Neuronal stem cell (in vitro differentiated cells): ENCODE measurements around the gene FPR2.

Experiments used
- DNase-seq: peaks from one replicate; pipeline ENCODE4 v3.0.0-alpha.2; 2013; ENCODE audit warnings: low spot score
- H2AFZ ChIP-seq: one replicate; pipeline ENCODE4 v1.6.1; 2013; ENCODE audit warnings: mild to moderate bottlenecking, low read length, inconsistent platforms
- H2AK5ac ChIP-seq: 2 replicates; pipeline ENCODE4 v1.6.1; 2013; ENCODE audit warnings: low read depth, mild to moderate bottlenecking, inconsistent platforms, low read length, moderate library complexity, mixed read lengths
- H2BK120ac ChIP-seq: 2 replicates; pipeline ENCODE4 v1.6.1; 2013; ENCODE audit warnings: low read depth, mild to moderate bottlenecking, inconsistent platforms, low read length, moderate library complexity, mixed read lengths
- H2BK12ac ChIP-seq: one replicate; pipeline ENCODE4 v1.6.1; 2013; ENCODE audit warnings: low read length, inconsistent platforms
- H2BK15ac ChIP-seq: 2 replicates; pipeline ENCODE4 v1.6.1; 2013; ENCODE audit warnings: mild to moderate bottlenecking, low read length, inconsistent platforms, mixed read lengths
- H2BK5ac ChIP-seq: one replicate; pipeline ENCODE4 v1.6.1; 2013; ENCODE audit warnings: inconsistent platforms, mild to moderate bottlenecking, low read length, moderate library complexity
- H3K14ac ChIP-seq: one replicate; pipeline ENCODE4 v1.6.1; 2013; ENCODE audit warnings: low read length, inconsistent platforms
- H3K18ac ChIP-seq: 2 replicates; pipeline ENCODE4 v1.6.1; 2013; ENCODE audit warnings: low read length, inconsistent platforms
- H3K23ac ChIP-seq: 2 replicates; pipeline ENCODE4 v1.6.1; 2013; ENCODE audit warnings: low read depth, mild to moderate bottlenecking, mixed read lengths, low read length, inconsistent platforms; ENCODE audit not compliant: poor library complexity
- H3K27ac ChIP-seq: replicated peaks from 3 replicates; pipeline ENCODE4 v1.5.1; 2013; ENCODE audit warnings: low read length, inconsistent platforms
- H3K27me3 ChIP-seq, 3 experiments: 2 replicates each; pipeline ENCODE4 v1.6.1; 2013; ENCODE audit warnings: low read length in 3 of 3, mild to moderate bottlenecking in 2 of 3, inconsistent platforms in 1 of 3, low read depth in 1 of 3, mixed read lengths in 1 of 3, moderate library complexity in 1 of 3; ENCODE audit not compliant: control insufficient read depth in 3 of 3, insufficient read depth in 3 of 3
- H3K36me3 ChIP-seq, 2 donors: replicated peaks in 1 of 2; 2 replicates each; pipeline ENCODE4 v1.6.1; 2013; ENCODE audit warnings: low read length in 2 of 2; ENCODE audit not compliant: control insufficient read depth in 2 of 2, insufficient read depth in 2 of 2
- H3K4ac ChIP-seq: 2 replicates; pipeline ENCODE4 v1.6.1; 2013; ENCODE audit warnings: inconsistent platforms, mild to moderate bottlenecking, low read length, moderate library complexity
- H3K4me1 ChIP-seq, 2 donors: 1 replicate in 1 of 2; 2 replicates in 1 of 2; pipeline ENCODE4 v1.6.1; 2013; ENCODE audit warnings: low read length in 2 of 2, low read depth in 1 of 2; ENCODE audit not compliant: control insufficient read depth in 2 of 2, insufficient read depth in 1 of 2
- H3K4me2 ChIP-seq: one replicate; pipeline ENCODE4 v1.6.1; 2013; ENCODE audit warnings: mild to moderate bottlenecking, low read length, inconsistent platforms; ENCODE audit not compliant: insufficient read depth, poor library complexity, severe bottlenecking
- H3K4me3 ChIP-seq, 2 donors: 2 replicates each; pipeline ENCODE4 v1.5.1; 2013; ENCODE audit warnings: low read length in 2 of 2, mild to moderate bottlenecking in 2 of 2, inconsistent platforms in 1 of 2, moderate library complexity in 1 of 2
- H3K79me1 ChIP-seq: one replicate; pipeline ENCODE4 v1.6.1; 2013; ENCODE audit warnings: low read depth, mild to moderate bottlenecking, inconsistent platforms, low read length, moderate library complexity
- H3K9ac ChIP-seq: one replicate; pipeline ENCODE4 v1.6.1; 2013; ENCODE audit warnings: mild to moderate bottlenecking, low read depth, low read length, inconsistent platforms; ENCODE audit not compliant: poor library complexity
- H3K9me3 ChIP-seq, 2 donors: replicated peaks in 1 of 2; 2 replicates each; pipeline versions ENCODE3 to v1.6.1; 2013; ENCODE audit warnings: low read length in 2 of 2, mild to moderate bottlenecking in 2 of 2, inconsistent platforms in 1 of 2, low read depth in 1 of 2, mixed read lengths in 1 of 2, moderate library complexity in 1 of 2; ENCODE audit not compliant: control insufficient read depth in 2 of 2, insufficient read depth in 1 of 2
- H4K8ac ChIP-seq: one replicate; pipeline ENCODE4 v1.6.1; 2013; ENCODE audit warnings: low read depth, mild to moderate bottlenecking, inconsistent platforms, low read length, moderate library complexity
- H4K91ac ChIP-seq: one replicate; pipeline ENCODE4 v1.6.1; 2013; ENCODE audit warnings: low read length, low read depth, mild to moderate bottlenecking, inconsistent platforms; ENCODE audit not compliant: poor library complexity
- WGBS, 2 donors: extraction: QIAGEN DNeasy Blood & Tissue Kit; methylation state at CpG; one replicate each; pipeline ENCODE4 v1.1.7; 2013; ENCODE audit warnings: missing lambda C conversion rate in 2 of 2, mixed read lengths in 1 of 2; ENCODE audit not compliant: insufficient read length in 2 of 2, insufficient replicate concordance in 1 of 2; ENCODE audit errors: extremely low coverage in 2 of 2; 5-methylcytosine and 5-hydroxymethylcytosine counted together

FPR2 gene

DNA sequence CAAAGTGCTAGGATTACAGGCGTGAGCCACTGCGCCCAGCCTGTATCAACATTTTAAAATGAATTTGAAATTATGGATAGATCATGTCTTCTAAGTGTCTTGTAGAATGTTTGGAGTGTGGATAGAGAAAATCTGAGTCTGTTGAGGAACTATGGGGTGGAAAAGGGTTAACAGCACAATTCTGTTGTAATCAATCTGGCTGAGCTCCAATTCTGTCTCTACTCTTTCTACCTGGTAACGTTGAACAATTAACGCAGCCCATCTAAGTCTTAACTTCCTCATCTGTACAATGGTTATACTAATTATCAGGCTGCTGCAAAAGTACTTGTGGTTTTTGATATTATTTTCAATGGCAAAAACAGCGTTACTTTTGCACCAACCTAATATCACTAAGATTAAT lies 4.1 kb downstream of the FPR2 start:
- Histone ChIP-seq H3K36me3 (no peaks in the 10 kb centered on the region), H4K8ac (no peak overlapping the region), H3K14ac (no peak overlapping the region), H2BK12ac (no peak overlapping the region), H3K9ac (no peak overlapping the region), H2BK15ac (no peak overlapping the region), H3K9me3 (no peaks in the 10 kb centered on the region), H3K18ac (no peak overlapping the region), H3K27ac (no peak overlapping the region), H2BK5ac (no peak overlapping the region), H3K4ac (no peak overlapping the region), H3K4me3 (no peak overlapping the region), H3K4me1 (no peaks in the 10 kb centered on the region), H3K4me2 (no peak overlapping the region), H2AK5ac (no peak overlapping the region), H3K27me3 (peaks cover 0 to 3% (median 0%) of the 10 kb centered on the region in 3 experiments), H2BK120ac (no peak overlapping the region), H2AFZ (no peak overlapping the region), H4K91ac (no peak overlapping the region), H3K79me1 (no peaks in the 10 kb centered on the region), H3K23ac (no peak overlapping the region)
- no peak for DNase-seq
- no CpG with 5 or more reads among the region's 5 CpGs for WGBS, 2 donors

DNA sequence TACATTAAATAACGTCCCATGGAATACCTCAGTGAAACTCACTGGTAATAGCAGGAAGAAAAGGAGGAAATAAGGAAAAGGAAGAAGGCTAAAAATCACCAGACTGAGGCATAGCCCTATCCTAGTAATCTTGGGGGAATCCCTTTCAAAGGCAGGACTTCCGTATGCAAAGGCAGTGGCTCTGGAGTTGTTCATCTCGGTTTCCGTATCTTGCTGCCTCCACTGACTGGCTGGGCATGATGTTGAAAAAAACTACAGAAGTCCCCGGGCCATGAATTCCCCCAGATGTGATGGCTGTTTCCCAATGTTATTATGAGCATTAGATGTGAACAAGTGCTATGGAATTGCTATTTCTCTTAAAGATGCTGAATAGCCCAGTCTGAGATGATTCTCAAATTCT lies 5.5 kb downstream of the FPR2 start:
- H2BK5ac ChIP-seq = no peak overlapping the region
- H3K14ac ChIP-seq = no peak overlapping the region
- no peak overlapping the region for H3K23ac ChIP-seq
- no peak overlapping the region for H2AK5ac ChIP-seq
- no peak overlapping the region for H2AFZ ChIP-seq
- H4K8ac ChIP-seq = no peak overlapping the region
- H2BK120ac ChIP-seq = no peak overlapping the region
- no CpG with 5 or more reads among the region's 5 CpGs for WGBS, 2 donors
- H2BK15ac ChIP-seq = no peak overlapping the region
- H3K4me2 ChIP-seq = no peak overlapping the region
- no peak overlapping the region for H3K18ac ChIP-seq
- no peak overlapping the region for H4K91ac ChIP-seq
- H3K27ac ChIP-seq = no peak overlapping the region
- H3K9me3 ChIP-seq = no peaks in the 10 kb centered on the region
- no peak overlapping the region for H3K4ac ChIP-seq
- DNase-seq = no peak
- H3K4me3 ChIP-seq = no peak overlapping the region
- no peak overlapping the region for H2BK12ac ChIP-seq
- H3K27me3 ChIP-seq = peaks cover 0 to 3% (median 0%) of the 10 kb centered on the region in 3 experiments
- no peaks in the 10 kb centered on the region for H3K79me1 ChIP-seq
- no peaks in the 10 kb centered on the region for H3K4me1 ChIP-seq
- H3K9ac ChIP-seq = no peak overlapping the region
- H3K36me3 ChIP-seq = no peaks in the 10 kb centered on the region

GRCh38 chr19:51771376-51772130 lies 10.6 kb downstream of the FPR2 start:
- no peak for DNase-seq

GRCh38 chr19:51772977-51773376 lies 12.0 kb downstream of the FPR2 start:
- no peaks in the 10 kb centered on the region for H3K36me3 ChIP-seq
- H3K18ac ChIP-seq = no peak overlapping the region
- no peak overlapping the region for H2AK5ac ChIP-seq
- no peak overlapping the region for H2BK120ac ChIP-seq
- H3K9ac ChIP-seq = no peak overlapping the region
- no peak overlapping the region for H3K14ac ChIP-seq
- no peak overlapping the region for H3K27ac ChIP-seq
- WGBS, 2 donors = no CpG with 5 or more reads among the region's 6 CpGs
- no peak overlapping the region for H3K4me3 ChIP-seq
- no peak overlapping the region for H2AFZ ChIP-seq
- H2BK5ac ChIP-seq = no peak overlapping the region
- no peak overlapping the region for H2BK12ac ChIP-seq
- no peaks in the 10 kb centered on the region for H3K9me3 ChIP-seq
- H3K4me2 ChIP-seq = no peak overlapping the region
- no peak overlapping the region for H2BK15ac ChIP-seq
- no peak for DNase-seq
- no peaks in the 10 kb centered on the region for H3K27me3 ChIP-seq
- H3K79me1 ChIP-seq = no peaks in the 10 kb centered on the region
- no peaks in the 10 kb centered on the region for H3K4me1 ChIP-seq
- no peak overlapping the region for H4K8ac ChIP-seq
- H3K23ac ChIP-seq = no peak overlapping the region
- no peak overlapping the region for H3K4ac ChIP-seq
- H4K91ac ChIP-seq = no peak overlapping the region

More at GRCh38 chr19:51771376-51772130, 10.6 kb downstream of the FPR2 start:
- H3K27me3 ChIP-seq = no peaks in the 10 kb centered on the region
- WGBS, 2 donors = no CpG with 5 or more reads among the region's 10 CpGs
- no peaks in the 10 kb centered on the region for H3K4me1 ChIP-seq
- no peak overlapping the region for H2BK5ac ChIP-seq
- no peaks in the 10 kb centered on the region for H3K36me3 ChIP-seq
- no peak overlapping the region for H3K4ac ChIP-seq
- no peak overlapping the region for H2AK5ac ChIP-seq
- H2AFZ ChIP-seq = no peak overlapping the region
- H2BK15ac ChIP-seq = no peak overlapping the region
- H3K18ac ChIP-seq = no peak overlapping the region
- H2BK12ac ChIP-seq = no peak overlapping the region
- no peak overlapping the region for H3K9ac ChIP-seq
- no peak overlapping the region for H3K4me2 ChIP-seq
- H2BK120ac ChIP-seq = no peak overlapping the region
- H3K79me1 ChIP-seq = no peaks in the 10 kb centered on the region
- no peaks in the 10 kb centered on the region for H3K9me3 ChIP-seq
- H3K27ac ChIP-seq = no peak overlapping the region
- H4K8ac ChIP-seq = no peak overlapping the region
- H4K91ac ChIP-seq = no peak overlapping the region
- H3K23ac ChIP-seq = no peak overlapping the region
- no peak overlapping the region for H3K14ac ChIP-seq
- no peak overlapping the region for H3K4me3 ChIP-seq
